GM12878 (cell line): ENCODE measurements around the gene ARHGAP40.

Experiments used
- EZH2 ChIP-seq: IDR thresholded peaks from 2 replicates; pipeline ENCODE4 v1.6.1; 2012; ENCODE audit warnings: low read depth, mild to moderate bottlenecking, control low read depth, inconsistent platforms, low read length, borderline replicate concordance; ENCODE audit not compliant: control insufficient read depth
- PAX5 ChIP-seq: IDR thresholded peaks from 2 replicates; pipeline ENCODE4 v1.6.1; 2011; ENCODE audit warnings: low read depth, low read length, borderline replicate concordance
- TF ChIP-seq, protein P1 (sequence below): IDR thresholded peaks from 2 replicates; pipeline ENCODE4 v1.6.1; 2012; ENCODE audit warnings: low read depth, low read length, improper control_type of control experiment

DNA sequence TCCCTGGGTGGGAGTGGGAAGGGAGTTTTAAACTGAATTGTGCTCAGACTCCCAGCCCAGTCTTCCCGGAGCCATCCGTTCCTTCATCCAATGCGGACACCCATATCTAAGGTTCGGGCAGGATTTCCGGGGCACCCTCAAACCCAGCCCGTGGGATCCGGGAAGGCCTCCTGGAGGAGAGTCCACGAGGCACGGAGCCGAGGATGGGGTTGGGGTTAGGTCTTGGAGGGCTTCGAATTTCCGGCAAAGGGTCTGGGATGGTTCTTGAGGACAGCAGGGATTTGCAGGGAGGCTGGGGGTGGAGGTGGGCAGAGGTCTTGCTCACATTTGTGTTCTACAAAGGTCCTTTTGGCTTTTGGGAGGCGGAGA is 73.1 kb downstream of the ARHGAP40 start:
- TF ChIP-seq PAX5 = no peak
- TF ChIP-seq, protein P1, sequence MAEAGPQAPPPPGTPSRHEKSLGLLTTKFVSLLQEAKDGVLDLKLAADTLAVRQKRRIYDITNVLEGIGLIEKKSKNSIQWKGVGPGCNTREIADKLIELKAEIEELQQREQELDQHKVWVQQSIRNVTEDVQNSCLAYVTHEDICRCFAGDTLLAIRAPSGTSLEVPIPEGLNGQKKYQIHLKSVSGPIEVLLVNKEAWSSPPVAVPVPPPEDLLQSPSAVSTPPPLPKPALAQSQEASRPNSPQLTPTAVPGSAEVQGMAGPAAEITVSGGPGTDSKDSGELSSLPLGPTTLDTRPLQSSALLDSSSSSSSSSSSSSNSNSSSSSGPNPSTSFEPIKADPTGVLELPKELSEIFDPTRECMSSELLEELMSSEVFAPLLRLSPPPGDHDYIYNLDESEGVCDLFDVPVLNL = no peak
- TF ChIP-seq EZH2 = no peak
